Activated naive CD4-positive, alpha-beta T cell (primary cell): Measurements from ENCODE around the gene CELF5.

Source experiments
- DNase-seq, 4 experiments: peaks; one replicate each; lab custom pipeline; 2025; lab: John Stamatoyannopoulos, UW

The CELF5 gene

DNA sequence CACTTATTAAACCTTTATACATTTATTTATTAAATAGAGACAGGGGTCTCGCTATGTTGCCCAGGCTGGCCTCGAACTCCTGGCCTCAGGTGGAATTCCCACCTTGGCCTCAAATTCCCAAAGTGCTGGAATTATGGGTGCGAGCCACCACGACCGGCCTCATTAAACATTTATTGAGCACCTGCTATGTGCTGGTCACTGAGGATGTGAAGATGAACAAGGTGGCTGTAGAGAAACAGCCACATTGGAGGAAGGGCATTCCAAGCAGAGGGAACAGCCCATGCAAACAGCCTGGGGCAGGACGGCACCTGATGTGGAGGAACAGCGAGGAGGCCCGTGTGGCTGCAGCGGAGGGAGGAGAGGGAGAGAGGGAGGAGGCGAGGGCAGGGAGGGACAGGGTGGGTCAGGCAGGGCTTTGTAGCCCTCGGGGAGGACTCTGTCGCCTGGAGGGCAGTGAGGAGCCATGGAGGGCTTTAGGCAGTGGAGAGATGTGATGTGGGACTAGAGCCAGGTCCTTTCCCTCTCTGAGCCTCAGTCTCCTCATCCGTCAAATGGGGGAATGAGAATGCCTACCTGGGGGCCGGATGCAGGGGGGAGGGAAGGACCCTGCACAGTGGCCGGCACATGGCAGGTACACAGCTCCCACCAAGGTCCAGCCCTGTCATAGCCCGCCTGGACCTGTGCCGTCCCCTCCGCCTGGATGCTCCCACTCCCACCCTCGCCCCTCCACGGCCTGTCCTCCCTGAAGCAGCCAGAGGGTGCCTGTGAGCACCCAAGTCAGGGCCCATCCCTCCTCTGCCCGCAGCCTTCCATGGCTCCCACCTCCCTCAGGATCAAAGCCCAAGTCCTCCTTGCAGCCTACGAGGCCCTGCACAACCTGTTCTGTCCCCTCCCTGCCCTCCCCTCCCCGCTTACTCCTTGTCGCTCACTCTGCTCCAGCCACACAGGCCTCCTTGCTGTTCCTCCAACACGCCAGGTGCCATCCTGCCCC, 120.4 kb downstream of the CELF5 start:
- DNase-seq: no peak

DNA sequence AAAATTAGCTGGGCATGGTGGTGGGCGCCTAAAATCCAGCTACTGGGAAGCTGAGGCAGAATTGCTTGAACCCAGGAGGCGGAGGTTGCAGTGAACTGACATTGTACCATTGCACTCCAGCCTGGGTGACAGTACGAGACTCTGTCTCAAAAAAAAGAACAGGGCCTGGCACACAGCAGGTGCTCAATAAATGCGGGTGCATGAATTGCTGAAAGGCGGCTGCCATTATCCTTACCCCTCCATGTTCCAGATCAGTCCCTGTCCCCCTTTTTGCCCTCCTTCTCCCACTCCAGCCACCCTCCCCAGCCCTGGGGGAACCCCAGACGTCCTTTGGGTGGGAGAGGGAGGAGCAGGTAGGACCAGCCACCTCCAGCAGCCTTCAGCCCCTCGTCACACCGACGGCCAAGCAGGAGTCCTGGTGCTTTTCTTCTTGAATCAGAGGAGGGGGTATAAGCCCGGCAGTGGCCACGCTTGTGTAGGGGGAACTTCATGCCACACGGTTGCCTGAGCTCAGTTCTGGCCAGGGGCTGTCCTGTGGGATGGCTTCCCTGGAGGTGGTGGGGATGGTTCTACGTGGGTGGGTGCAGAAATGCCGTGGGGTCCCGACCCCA, 121.5 kb downstream of the CELF5 start:
- DNase-seq: no peak
